Thymus (tissue), 11 donors: Measurements from ENCODE around the gene DUOXA1. TPM values are rescaled to one million over a fixed set of nuclear protein-coding genes. Genes with fewer than 3 reads are reported as not detected.
"Not testable (repeated sequence)": the region's sequence is repeated elsewhere in the genome, so short reads cannot be mapped to it uniquely, and the experiment has no call there.

ENCODE experiments used
- DNase-seq, 9 donors: peaks; one replicate each; pipeline ENCODE4 v3.0.0-alpha.2; 2013; ENCODE audit warnings: low spot score in 9 of 9, low read depth in 6 of 9, missing footprints in 1 of 9
- H3K27ac ChIP-seq, 2 donors: one replicate each; pipeline ENCODE4 v1.5.1; 2013; ENCODE audit warnings: control low read depth in 1 of 2, low read depth in 1 of 2, low read length in 1 of 2, mild to moderate bottlenecking in 1 of 2, moderate library complexity in 1 of 2
- H3K27me3 ChIP-seq, 2 donors: one replicate each; pipeline ENCODE4 v1.5.1; 2013; ENCODE audit warnings: low read length in 1 of 2; ENCODE audit not compliant: control insufficient read depth in 2 of 2, insufficient read depth in 1 of 2
- H3K36me3 ChIP-seq, 2 donors: one replicate each; pipeline ENCODE4 v1.5.1; 2013; ENCODE audit warnings: low read length in 1 of 2, mild to moderate bottlenecking in 1 of 2, moderate library complexity in 1 of 2; ENCODE audit not compliant: control insufficient read depth in 2 of 2, insufficient read depth in 2 of 2
- H3K4me1 ChIP-seq, 2 donors: one replicate each; pipeline ENCODE4 v1.5.1; 2013; ENCODE audit warnings: low read length in 2 of 2; ENCODE audit not compliant: control insufficient read depth in 2 of 2, insufficient read depth in 2 of 2
- H3K4me3 ChIP-seq, 2 donors: one replicate each; pipeline ENCODE4 v1.5.1; 2013; ENCODE audit warnings: low read length in 2 of 2, control low read depth in 1 of 2, mild to moderate bottlenecking in 1 of 2
- H3K9me3 ChIP-seq, 2 donors: one replicate each; pipeline ENCODE4 v1.5.1; 2013; ENCODE audit warnings: low read length in 1 of 2, mild to moderate bottlenecking in 1 of 2; ENCODE audit not compliant: control insufficient read depth in 2 of 2, insufficient read depth in 1 of 2
- WGBS: extraction: QIAGEN DNeasy Blood & Tissue Kit; methylation state at CpG from one replicate; pipeline ENCODE4 v1.1.7; 2013; 5-methylcytosine and 5-hydroxymethylcytosine counted together
- polyA plus RNA-seq: library from polyadenylated mRNA; stranded (reverse); fragments of 200-250 nt; gene quantifications from one replicate; pipeline ENCODE4 v1.2.3, GENCODE V29; 2013
- total RNA-seq: library from RNA; stranded (reverse); fragments of 120-200 nt; gene quantifications from one replicate; pipeline ENCODE4 v1.2.4, GENCODE V29; 2013
- donor health status: healthy.

Gene DUOXA1
- total and polyA plus RNA-seq, 2 donors, result 0.24 to 4.8 TPM

DNA sequence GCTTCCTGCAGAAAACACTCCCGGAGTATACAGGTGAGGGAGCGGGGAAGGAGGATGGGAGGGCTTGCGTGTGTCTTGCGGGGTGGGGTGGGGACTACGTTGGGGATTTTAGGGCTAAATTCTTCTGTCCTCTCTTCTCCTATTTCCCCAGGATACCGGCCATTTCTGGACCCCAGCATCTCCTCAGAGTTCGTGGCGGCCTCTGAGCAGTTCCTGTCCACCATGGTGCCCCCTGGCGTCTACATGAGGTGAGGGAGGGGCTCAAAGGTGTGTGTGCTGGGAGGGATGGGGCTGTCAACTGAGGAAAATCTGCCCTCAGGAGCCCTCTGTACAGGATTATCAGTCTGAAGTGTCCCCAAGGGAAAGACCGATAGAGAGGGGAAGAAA, 6.7 kb upstream of the DUOXA1 start:
- no peaks in the 10 kb centered on the region for H3K9me3 ChIP-seq
- no peak overlapping the region for H3K27ac ChIP-seq
- peaks cover 21 to 66% of the 10 kb centered on the region in 2 donors for H3K27me3 ChIP-seq
- H3K36me3 ChIP-seq, result no peaks in the 10 kb centered on the region
- H3K4me3 ChIP-seq, result no peak overlapping the region
- no peak for DNase-seq
- WGBS, result 21% methylated on average over 10 of the region's 10 CpGs
- H3K4me1 ChIP-seq, result no peaks in the 10 kb centered on the region

DNA sequence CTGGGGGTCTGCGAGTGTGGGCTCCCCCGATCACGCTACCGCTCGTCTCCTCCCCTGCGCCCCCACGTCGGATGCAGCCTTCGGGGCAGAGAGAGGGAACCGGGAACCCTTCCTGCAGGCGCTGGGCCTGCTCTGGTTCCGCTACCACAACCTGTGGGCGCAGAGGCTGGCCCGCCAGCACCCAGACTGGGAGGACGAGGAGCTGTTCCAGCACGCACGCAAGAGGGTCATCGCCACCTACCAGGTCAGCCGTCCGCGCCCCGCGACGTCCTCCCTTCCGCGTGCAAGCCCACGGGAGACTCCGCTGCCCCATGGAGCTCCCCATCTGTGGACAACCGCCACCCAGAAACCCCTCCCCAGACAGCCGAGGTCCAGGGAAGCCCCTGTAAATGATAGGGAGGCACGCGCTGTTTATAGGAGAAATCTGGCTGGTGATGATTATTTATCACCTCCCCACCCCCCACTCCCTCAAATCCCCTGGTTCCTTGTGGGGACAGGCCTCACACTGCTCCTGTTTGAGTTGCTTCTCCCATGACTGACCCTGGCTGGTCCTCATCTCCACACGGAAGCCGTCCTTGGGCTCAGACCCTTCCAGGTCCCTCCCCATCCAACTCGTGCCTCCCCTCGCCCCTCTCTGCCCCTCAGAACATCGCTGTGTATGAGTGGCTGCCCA, 6.2 kb upstream of the DUOXA1 start:
- not testable (repeated sequence) for H3K9me3 ChIP-seq, H3K27ac ChIP-seq, H3K36me3 ChIP-seq, DNase-seq, H3K4me1 ChIP-seq, H3K4me3 ChIP-seq
- WGBS, result 26% methylated on average over 10 of the region's 37 CpGs
- peaks cover 21 to 71% of the 10 kb centered on the region in 2 donors for H3K27me3 ChIP-seq

DNA sequence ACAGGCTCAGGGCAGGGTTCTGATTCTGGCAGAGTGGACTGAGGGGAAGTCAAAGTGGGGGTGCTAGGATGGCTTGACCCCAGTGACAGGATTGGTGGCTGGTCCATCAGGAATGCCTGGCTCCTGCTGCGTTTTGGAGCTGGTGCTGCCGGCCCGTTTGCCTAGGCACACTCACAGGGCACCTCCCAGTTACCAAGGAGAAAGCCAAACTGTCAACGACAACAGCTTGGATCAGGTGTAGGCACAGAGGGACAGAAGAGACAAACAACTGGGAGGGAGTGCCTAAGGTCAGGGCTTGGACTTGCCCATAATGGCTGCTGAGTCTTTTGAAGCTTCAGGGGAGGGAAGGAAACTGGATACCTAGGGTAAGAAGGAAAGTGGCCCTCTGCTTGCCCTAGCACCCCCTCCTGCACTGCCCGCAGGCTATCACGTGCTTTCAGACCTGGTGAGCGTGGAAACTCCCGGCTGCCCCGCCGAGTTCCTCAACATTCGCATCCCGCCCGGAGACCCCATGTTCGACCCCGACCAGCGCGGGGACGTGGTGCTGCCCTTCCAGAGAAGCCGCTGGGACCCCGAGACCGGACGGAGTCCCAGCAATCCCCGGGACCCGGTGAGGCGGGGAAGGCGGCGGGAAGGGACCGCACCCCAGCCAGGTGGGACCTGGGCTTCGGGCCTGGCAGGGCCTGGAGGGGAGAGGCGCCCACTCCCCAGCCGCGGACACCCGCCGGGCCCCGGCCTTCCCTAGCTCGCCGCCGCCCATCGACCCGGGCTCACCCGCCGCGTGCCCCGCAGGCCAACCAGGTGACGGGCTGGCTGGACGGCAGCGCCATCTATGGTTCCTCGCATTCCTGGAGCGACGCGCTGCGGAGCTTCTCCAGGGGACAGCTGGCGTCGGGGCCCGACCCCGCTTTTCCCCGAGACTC, 5.3 kb upstream of the DUOXA1 start:
- Histone ChIP-seq H3K9me3 (peaks cover 0 to 1% of the 10 kb centered on the region in 2 donors), H3K36me3 (no peaks in the 10 kb centered on the region), H3K4me3 (no peak overlapping the region), H3K27me3 (peaks cover 30 to 80% of the 10 kb centered on the region in 2 donors), H3K4me1 (no peaks in the 10 kb centered on the region), H3K27ac (no peak overlapping the region)
- WGBS, result 9% methylated on average over 57 of the region's 57 CpGs
- DNase-seq, result no peak

DNA sequence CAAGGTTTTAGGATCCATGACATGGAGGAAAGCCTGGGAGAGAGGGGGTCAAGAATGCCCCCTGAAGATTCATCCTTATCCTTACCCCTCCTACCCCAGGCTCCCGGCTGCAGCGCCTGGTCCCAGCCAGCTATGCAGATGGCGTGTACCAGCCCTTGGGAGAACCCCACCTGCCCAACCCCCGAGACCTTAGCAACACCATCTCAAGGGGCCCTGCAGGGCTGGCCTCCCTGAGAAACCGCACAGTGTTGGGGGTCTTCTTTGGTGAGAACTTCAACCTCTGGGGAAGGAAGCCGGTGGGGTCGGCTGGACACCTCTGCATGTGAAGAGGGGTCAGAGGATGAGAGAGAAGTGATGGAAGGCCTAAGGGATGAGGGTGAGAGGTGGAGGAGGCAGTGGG, 4.4 kb upstream of the DUOXA1 start:
- Histone ChIP-seq H3K36me3 (no peaks in the 10 kb centered on the region), H3K4me1 (no peaks in the 10 kb centered on the region), H3K27ac (no peak overlapping the region), H3K9me3 (peaks cover 0 to 1% of the 10 kb centered on the region in 2 donors), H3K4me3 (no peak overlapping the region), H3K27me3 (peaks cover 39 to 88% of the 10 kb centered on the region in 2 donors)
- DNase-seq, result no peak
- 98% methylated on average over 7 of the region's 7 CpGs for WGBS

DNA sequence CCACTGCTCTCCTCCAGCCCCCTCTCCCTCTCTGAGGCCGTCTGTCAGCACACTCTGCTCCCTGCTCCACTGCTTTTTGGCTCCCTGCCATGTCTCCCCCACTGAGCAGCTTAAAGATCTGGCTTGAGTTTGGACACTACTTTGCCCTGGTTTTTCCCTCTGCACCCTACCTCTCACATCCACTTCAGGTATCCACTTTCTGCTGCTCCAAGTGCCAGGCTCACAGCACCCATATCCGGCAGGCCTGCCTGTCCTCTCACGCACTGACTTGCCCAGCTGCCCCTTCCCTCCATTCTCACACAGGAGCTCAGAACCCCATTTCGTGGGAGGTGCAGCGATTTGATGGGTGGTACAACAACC, 3.9 kb upstream of the DUOXA1 start:
- 81% methylated on average over 5 of the region's 5 CpGs for WGBS
- Histone ChIP-seq H3K27me3 (peaks cover 43 to 92% of the 10 kb centered on the region in 2 donors), H3K4me1 (no peaks in the 10 kb centered on the region), H3K9me3 (peaks cover 0 to 1% of the 10 kb centered on the region in 2 donors), H3K4me3 (no peak overlapping the region), H3K27ac (no peak overlapping the region), H3K36me3 (no peaks in the 10 kb centered on the region)
- DNase-seq, result no peak

- H3K27ac ChIP-seq, result no peak overlapping the region
These were observed 3.3 kb upstream of the DUOXA1 start for GRCh38 chr15:45132844-45133560.

GRCh38 chr15:45131510-45131909, 1.8 kb upstream of the DUOXA1 start:
- Histone ChIP-seq H3K27me3 (peaks cover 49 to 92% of the 10 kb centered on the region in 2 donors), H3K4me1 (no peaks in the 10 kb centered on the region), H3K36me3 (no peaks in the 10 kb centered on the region), H3K9me3 (peaks cover 0 to 1% of the 10 kb centered on the region in 2 donors), H3K4me3 (no peak overlapping the region), H3K27ac (no peak overlapping the region)
- DNase-seq, result no peak
- WGBS, result 98% methylated on average over 3 of the region's 3 CpGs

More at GRCh38 chr15:45132844-45133560, 3.3 kb upstream of the DUOXA1 start:
- no peaks in the 10 kb centered on the region for H3K36me3 ChIP-seq
- H3K4me3 ChIP-seq, result no peak overlapping the region
- DNase-seq, result no peak
- no peaks in the 10 kb centered on the region for H3K4me1 ChIP-seq
- H3K27me3 ChIP-seq, result peaks cover 48 to 94% of the 10 kb centered on the region in 2 donors
- H3K9me3 ChIP-seq, result peaks cover 0 to 1% of the 10 kb centered on the region in 2 donors
- 84% methylated on average over 3 of the region's 3 CpGs for WGBS

- H3K36me3 ChIP-seq, result no peaks in the 10 kb centered on the region
- 93% methylated on average over 7 of the region's 7 CpGs for WGBS
- no peaks in the 10 kb centered on the region for H3K4me1 ChIP-seq
- H3K4me3 ChIP-seq, result no peak overlapping the region
- H3K27ac ChIP-seq, result no peak overlapping the region
- H3K9me3 ChIP-seq, result peaks cover 0 to 1% of the 10 kb centered on the region in 2 donors
- peaks cover 54 to 91% of the 10 kb centered on the region in 2 donors for H3K27me3 ChIP-seq
- no peak for DNase-seq
These were observed 767 bp upstream of the DUOXA1 start for GRCh38 chr15:45130291-45131000.
